ENCODE results near the gene ALDH18A1. TPM values are rescaled to one million over a fixed set of nuclear protein-coding genes. Genes with fewer than 3 reads are reported as not detected.

ALDH18A1 gene
- total RNA-seq, 3 donors from 2014 or later (not counting 1 experiment from before 2014, with no cell fraction given) = 20.7 to 33.4 (median 25.2) TPM

DNA sequence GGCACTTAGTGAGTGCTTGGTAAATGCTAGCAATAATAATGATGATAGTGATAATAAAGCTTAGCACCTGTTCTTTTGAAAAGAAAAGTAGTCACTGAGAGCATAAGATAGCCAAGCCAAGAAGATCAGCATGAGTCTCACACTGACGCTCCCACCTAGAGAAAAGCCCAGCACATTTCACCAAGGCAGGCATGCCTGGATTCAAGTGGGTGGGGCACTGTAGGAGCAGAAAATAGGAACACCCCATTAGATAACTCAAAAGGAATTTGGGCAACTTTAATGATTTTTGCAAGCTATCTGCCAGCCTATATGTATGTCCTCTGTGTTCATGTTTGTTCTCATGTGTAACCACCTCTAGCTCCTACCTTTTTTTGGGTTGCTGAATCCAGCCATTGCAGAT lies 77.2 kb downstream of the ALDH18A1 start:
- Histone ChIP-seq H3K9me3 (ENCODE audit: control insufficient read depth, insufficient read depth, low read length) (no peaks in the 10 kb centered on the region), H3K27ac (ENCODE audit: low read length) (no peak overlapping the region), H3K4me3 (ENCODE audit: low read length) (no peak overlapping the region), H3K36me3 (ENCODE audit: control insufficient read depth, insufficient read depth, low read length) (no peaks in the 10 kb centered on the region), H3K4me1 (ENCODE audit: control insufficient read depth, insufficient read depth, low read length) (no peaks in the 10 kb centered on the region), H3K27me3 (ENCODE audit: control insufficient read depth, insufficient read depth, low read length) (peaks cover 3% of the 10 kb centered on the region)
- TF ChIP-seq, protein P1, sequence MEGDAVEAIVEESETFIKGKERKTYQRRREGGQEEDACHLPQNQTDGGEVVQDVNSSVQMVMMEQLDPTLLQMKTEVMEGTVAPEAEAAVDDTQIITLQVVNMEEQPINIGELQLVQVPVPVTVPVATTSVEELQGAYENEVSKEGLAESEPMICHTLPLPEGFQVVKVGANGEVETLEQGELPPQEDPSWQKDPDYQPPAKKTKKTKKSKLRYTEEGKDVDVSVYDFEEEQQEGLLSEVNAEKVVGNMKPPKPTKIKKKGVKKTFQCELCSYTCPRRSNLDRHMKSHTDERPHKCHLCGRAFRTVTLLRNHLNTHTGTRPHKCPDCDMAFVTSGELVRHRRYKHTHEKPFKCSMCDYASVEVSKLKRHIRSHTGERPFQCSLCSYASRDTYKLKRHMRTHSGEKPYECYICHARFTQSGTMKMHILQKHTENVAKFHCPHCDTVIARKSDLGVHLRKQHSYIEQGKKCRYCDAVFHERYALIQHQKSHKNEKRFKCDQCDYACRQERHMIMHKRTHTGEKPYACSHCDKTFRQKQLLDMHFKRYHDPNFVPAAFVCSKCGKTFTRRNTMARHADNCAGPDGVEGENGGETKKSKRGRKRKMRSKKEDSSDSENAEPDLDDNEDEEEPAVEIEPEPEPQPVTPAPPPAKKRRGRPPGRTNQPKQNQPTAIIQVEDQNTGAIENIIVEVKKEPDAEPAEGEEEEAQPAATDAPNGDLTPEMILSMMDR (IDR thresholded peaks at IDR 0.05) = no peak
- peaks cover 20 to 33% of the 10 kb centered on the region in 2 donors for H3K27me3 Mint-ChIP-seq (ENCODE audit: low read depth in 2 of 2)
- intact Hi-C loops (cut with micrococcal nuclease) = no loop called here
- no peaks in the 10 kb centered on the region for H3K9me3 Mint-ChIP-seq
- no peaks in the 10 kb centered on the region for H3K36me3 Mint-ChIP-seq
- no peaks in the 10 kb centered on the region for H3K4me1 Mint-ChIP-seq
- no peak overlapping the region for H3K27ac Mint-ChIP-seq
- ATAC-seq (no peak), DNase-seq (no peak)
- WGBS (ENCODE audit: insufficient coverage) = 100% methylated on average over 1 of the region's 1 CpG
- no peak overlapping the region for H3K4me3 Mint-ChIP-seq

DNA sequence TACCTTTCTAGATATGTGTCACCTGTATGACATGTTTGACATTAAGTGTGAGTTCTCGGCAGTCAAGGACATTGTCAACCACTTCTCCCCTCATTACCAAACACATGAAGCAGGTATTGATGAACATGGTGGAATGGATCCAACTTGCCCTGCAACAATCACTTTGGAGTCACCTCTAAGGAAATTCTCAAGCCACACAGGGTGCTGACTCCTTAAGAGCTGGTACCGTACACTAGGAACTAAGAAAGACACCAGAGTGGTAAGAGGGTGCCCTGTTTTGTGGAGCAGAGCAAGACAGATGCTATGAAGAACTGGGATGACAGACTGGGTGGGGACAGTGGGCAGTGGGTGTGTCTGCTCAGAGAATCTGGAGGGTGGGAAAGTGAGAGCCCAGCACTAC lies 77.9 kb downstream of the ALDH18A1 start:
- Mint-ChIP-seq H3K36me3 (no peaks in the 10 kb centered on the region), H3K4me1 (no peaks in the 10 kb centered on the region), H3K27me3 (ENCODE audit: low read depth in 2 of 2) (peaks cover 25 to 40% of the 10 kb centered on the region in 2 donors), H3K9me3 (no peaks in the 10 kb centered on the region), H3K27ac (no peak overlapping the region), H3K4me3 (no peak overlapping the region)
- intact Hi-C loops (cut with micrococcal nuclease) = no loop called here
- H3K27me3 ChIP-seq (ENCODE audit: control insufficient read depth, insufficient read depth, low read length) = peaks cover 3% of the 10 kb centered on the region
- WGBS (ENCODE audit: insufficient coverage) = 100% methylated on average over 1 of the region's 2 CpGs
- no peak overlapping the region for H3K4me3 ChIP-seq (ENCODE audit: low read length)
- ATAC-seq = no peak
- no peaks in the 10 kb centered on the region for H3K4me1 ChIP-seq (ENCODE audit: control insufficient read depth, insufficient read depth, low read length)
- DNase-seq = no peak
- no peaks in the 10 kb centered on the region for H3K9me3 ChIP-seq (ENCODE audit: control insufficient read depth, insufficient read depth, low read length)
- TF ChIP-seq, protein P1 (IDR thresholded peaks at IDR 0.05) = no peak
- H3K27ac ChIP-seq (ENCODE audit: low read length) = no peak overlapping the region
- H3K36me3 ChIP-seq (ENCODE audit: control insufficient read depth, insufficient read depth, low read length) = no peaks in the 10 kb centered on the region

DNA sequence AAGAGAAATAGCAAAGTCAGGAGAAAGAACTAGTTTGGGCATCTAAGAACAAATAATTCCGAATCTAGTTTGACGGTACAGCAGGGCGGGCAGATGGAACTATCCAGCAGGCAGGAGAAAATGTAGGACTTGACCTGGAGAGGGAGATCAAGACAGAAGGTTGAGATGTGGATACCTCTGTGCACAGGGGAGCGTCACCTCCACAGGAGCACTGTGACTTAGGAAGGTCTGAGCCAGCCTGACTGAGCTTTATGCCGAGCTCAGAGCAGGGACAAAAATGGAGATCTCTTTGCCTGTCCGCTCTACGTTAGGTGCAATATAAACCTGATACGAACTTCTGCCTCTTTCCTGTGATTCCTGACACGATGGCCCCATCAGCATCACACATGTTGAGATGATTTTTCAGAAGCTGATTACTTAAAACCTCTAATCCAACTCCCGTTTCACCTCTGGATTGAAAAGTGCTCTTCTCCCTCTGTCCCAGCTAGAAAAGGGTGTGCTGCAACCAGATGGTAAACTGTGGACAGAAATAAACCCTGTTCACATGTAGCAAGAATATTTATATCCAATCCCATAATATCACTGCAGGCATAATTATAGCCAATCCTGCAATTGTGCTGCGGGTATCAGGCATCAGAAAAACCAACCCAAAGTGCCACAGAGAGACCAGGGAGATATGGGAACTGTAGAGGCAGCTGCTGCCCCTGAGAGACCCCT lies 81.7 kb downstream of the ALDH18A1 start:
- Histone ChIP-seq H3K4me1 (ENCODE audit: control insufficient read depth, insufficient read depth, low read length) (no peaks in the 10 kb centered on the region), H3K27ac (ENCODE audit: low read length) (no peak overlapping the region), H3K27me3 (ENCODE audit: control insufficient read depth, insufficient read depth, low read length) (peaks cover 3% of the 10 kb centered on the region), H3K4me3 (ENCODE audit: low read length) (no peak overlapping the region), H3K36me3 (ENCODE audit: control insufficient read depth, insufficient read depth, low read length) (no peaks in the 10 kb centered on the region), H3K9me3 (ENCODE audit: control insufficient read depth, insufficient read depth, low read length) (no peaks in the 10 kb centered on the region)
- Mint-ChIP-seq H3K27me3 (ENCODE audit: low read depth in 2 of 2) (peaks cover 15 to 35% of the 10 kb centered on the region in 2 donors), H3K4me1 (no peaks in the 10 kb centered on the region), H3K4me3 (no peak overlapping the region), H3K27ac (no peak overlapping the region), H3K9me3 (no peaks in the 10 kb centered on the region), H3K36me3 (no peaks in the 10 kb centered on the region)
- ATAC-seq = no peak
- 85% methylated on average over 11 of the region's 11 CpGs for WGBS (ENCODE audit: insufficient coverage)
- intact Hi-C loops (cut with micrococcal nuclease) = no loop called here
- TF ChIP-seq, protein P1 (IDR thresholded peaks at IDR 0.05) = no peak
- DNase-seq = no peak
